VCaP (cell line): Measurements from ENCODE around the gene POMT1.

ENCODE experiments used
- H3K27ac ChIP-seq: fragments of 450-650 bp; 2 replicates; pipeline ENCODE4 v1.5.1; 2017
- CTCF ChIP-seq: fragments of 450-650 bp; conservative IDR thresholded peaks from 2 replicates; pipeline ENCODE4 v1.5.1; 2017; ENCODE audit warnings: mild to moderate bottlenecking, moderate library complexity

The POMT1 gene

DNA sequence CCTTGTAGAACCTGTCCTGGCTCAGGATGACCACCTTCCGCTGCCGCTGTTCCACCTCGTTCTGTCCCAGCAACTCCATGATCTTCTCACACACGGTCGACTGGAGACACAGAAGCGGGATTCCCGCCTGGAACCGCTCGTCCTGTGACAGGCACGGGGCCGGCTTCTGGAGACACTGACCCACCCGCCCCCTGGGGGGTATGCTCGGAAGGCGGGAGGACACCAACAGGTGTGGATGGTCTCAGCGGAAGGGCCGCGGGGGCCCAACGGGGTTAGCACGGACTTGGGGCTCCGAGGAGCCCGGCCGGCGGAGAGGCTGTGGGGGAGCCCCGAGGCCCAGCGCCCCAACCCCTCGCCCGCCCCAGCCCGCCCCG is 27.8 kb downstream of the POMT1 start:
- 0 out of 2 replicates have a peak, but pooled peaks have one; percentile 22 for TF ChIP-seq CTCF
- peak overlapping the region; percentile 86 for H3K27ac ChIP-seq

- H3K27ac ChIP-seq = peak within 1 kb of the TSS; percentile 86
- no peak for TF ChIP-seq CTCF
These were observed 28.5 kb downstream of the POMT1 start, which contains the start of gene UCK1 for GRCh38 chr9:131530920-131531832. Gene UCK1, minus strand, starts transcription at chr9:131531263. Its CDS starts 89 bp downstream, at chr9:131531174.

- peak overlapping the region; percentile 65 for H3K27ac ChIP-seq
These were observed 32.1 kb downstream of the POMT1 start for GRCh38 chr9:131534721-131535237.

GRCh38 chr9:131537946-131538345 is 35.2 kb downstream of the POMT1 start:
- no peak for TF ChIP-seq CTCF
- no peak overlapping the region for H3K27ac ChIP-seq

More at GRCh38 chr9:131534721-131535237, 32.1 kb downstream of the POMT1 start:
- no peak for TF ChIP-seq CTCF

DNA sequence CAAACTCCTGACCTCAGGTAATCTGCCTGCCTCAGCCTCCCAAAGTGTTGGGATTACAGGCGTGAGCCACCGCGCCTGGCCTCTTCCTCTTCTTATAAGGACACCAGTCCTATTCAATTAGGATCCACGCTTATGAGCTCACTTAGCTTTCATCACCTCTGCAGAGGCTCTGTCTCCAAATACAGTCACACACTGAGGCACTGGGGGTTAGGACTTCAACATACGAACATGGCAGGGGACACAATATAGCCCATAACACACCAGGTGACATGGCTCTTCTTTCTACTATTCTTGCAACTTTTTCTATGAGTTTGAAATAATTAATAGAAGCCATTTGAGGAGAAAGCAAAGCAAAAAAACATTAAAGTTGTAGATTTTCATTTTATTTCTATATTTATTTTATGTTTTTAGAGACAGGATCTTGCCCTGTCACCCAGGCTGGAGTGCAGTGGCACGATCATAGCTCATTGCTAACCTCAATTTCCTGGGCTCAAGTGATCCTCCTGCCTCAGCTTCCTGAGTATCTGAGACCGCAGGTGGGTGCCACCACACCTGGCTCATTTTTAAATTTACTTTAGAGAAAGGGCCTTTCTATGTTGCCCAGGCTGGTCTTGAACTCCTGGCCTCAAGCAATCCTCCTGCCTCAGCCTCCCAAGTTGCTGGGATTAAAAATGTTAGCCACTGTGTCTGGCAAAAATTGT is 36.7 kb downstream of the POMT1 start:
- H3K27ac ChIP-seq = no peak overlapping the region
- no peak for TF ChIP-seq CTCF

GRCh38 chr9:131543141-131543540 is 40.4 kb downstream of the POMT1 start:
- H3K27ac ChIP-seq = peak overlapping the region; percentile 97; the same call in 1 of the 2 replicates
- TF ChIP-seq CTCF = no peak
